ENCODE measurements around the gene MMP20.

The MMP20 gene

GRCh38 chr11:102590276-102591049 lies 34.7 kb downstream of the MMP20 start:
- DNase-seq = no peak

- no peak for DNase-seq
Observed at GRCh38 chr11:102589047-102589459, 36.1 kb downstream of the MMP20 start.

- DNase-seq = no peak
Observed at GRCh38 chr11:102587722-102588121, 37.4 kb downstream of the MMP20 start.

DNA sequence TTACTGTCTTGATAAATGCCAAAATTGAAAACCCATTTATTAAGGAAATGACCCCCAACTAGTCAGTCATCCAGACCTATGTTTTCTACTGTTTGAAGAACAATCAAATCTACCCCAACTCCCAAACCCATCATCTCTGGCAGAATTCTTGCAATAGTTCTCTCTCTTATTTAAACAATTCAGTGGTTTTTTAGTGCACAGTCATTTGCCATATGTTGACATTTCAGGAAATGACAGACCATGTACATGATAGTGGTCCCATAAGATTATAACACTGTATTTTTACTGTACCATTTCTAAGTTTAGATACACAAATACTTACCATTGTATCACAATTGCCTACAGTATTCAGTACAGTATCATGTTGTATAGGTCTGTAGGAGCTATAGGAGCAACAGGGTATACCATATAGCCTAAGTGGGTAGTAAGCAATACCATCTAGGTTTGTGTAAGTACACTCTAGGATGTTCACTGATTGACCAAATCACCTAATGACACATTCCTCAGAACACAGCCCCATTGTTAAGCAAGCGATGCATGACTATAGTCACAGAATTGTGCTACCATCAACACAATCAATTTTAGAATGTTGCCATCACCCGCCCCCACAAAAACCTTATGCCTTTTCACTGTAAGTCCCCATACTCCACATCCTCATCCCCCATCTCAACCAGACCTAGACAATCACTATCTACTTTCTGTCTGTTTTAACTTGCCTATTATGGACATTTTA lies 41.8 kb downstream of the MMP20 start:
- DNase-seq = no peak

DNA sequence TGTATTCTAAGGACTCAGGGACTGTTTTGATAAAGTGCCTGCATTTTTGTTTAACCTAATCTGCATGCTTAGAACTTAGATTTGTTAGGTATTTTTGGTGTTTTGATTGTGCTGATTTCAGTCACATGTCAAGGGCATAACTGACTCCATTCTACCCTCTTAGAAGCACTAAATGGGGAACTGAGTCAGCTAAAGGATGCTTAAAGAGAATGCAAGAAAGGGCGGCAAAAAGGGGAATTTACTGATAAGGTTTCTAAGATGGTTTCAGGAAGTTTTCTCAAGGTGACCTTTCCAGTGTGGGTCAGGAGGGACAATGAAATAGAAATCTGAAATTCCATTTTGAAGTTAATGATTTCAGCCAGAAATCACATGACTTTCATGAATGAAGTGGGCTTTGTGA lies 43.0 kb downstream of the MMP20 start:
- DNase-seq = no peak

GRCh38 chr11:102581066-102581465 lies 44.1 kb downstream of the MMP20 start:
- no peak for DNase-seq

DNA sequence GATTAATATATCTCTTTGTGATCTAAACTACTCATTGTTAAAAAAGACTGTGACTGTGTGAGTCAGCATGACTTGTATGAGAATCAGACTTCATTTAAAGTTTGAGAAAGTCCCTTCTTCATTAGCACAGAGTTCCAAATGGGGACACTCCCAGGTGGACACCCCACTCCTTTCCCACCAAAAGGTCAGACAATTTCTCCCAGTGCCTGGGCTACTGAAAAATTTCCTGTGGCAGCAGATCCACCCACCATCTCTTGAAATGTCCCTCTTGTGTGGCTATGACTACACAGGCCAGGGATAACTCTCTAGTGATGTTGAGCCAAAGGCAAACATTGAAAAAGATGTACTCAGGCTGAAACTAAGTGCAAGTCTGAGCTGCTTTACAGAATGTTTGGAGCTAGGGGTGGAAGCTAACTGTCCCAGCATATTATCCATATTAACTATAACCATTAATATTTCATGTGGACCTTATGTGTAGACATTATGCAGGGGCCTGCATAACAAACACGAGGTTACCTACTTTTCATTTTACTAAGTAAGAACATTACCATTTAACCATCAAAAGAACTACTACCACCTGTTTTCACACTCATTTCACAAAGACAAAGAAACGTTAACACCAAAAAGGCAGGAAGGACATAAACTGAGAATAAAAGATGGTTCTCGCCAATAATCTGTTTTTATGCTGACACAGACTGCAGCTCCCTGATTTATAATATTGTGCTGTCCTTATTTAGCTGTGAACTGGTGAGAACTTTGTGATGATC lies 44.8 kb downstream of the MMP20 start:
- no peak for DNase-seq

DNA sequence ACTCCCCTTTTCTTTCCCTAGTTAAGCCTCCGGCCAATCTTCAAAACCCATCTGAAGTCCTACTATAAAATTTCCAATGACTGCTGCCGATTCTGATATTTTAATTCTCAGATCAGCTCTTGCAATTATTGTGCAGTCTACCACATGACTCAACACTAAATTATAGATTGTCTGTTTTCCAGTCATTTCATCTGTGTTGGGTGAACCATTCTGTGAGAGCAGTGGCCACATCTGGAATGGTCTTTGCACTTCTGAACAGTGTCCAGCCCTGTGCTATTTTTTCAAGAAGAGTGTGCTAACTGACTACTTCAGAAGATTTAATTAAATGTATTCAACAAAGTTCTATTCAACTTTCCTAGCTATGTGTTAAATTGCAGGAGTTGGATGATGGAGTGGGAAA lies 47.4 kb downstream of the MMP20 start:
- DNase-seq = no peak

GRCh38 chr11:102577182-102577581 lies 48.0 kb downstream of the MMP20 start:
- DNase-seq = no peak

GRCh38 chr11:102576350-102576749 lies 48.8 kb downstream of the MMP20 start:
- DNase-seq = no peak

DNA sequence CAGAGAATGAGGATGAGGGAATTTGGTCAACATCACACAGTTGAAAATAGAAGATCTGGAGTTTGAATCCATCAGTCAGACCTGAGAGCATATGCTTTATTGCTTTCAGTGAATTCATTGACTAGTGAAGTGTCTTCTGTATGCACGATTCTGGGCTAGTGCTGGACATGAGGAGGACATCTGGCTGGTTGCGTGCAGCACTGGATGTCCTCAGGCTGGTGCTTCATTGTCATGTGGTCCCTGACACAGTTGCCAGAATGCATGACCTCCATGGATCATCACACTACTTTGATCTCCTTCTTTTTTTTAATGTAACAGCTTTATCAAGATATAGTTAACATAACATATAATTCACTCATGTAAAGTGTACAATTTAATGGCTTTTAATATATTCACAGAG lies 50.1 kb downstream of the MMP20 start:
- DNase-seq = no peak

- no peak for DNase-seq
Observed at GRCh38 chr11:102573851-102574250, 51.3 kb downstream of the MMP20 start.

DNA sequence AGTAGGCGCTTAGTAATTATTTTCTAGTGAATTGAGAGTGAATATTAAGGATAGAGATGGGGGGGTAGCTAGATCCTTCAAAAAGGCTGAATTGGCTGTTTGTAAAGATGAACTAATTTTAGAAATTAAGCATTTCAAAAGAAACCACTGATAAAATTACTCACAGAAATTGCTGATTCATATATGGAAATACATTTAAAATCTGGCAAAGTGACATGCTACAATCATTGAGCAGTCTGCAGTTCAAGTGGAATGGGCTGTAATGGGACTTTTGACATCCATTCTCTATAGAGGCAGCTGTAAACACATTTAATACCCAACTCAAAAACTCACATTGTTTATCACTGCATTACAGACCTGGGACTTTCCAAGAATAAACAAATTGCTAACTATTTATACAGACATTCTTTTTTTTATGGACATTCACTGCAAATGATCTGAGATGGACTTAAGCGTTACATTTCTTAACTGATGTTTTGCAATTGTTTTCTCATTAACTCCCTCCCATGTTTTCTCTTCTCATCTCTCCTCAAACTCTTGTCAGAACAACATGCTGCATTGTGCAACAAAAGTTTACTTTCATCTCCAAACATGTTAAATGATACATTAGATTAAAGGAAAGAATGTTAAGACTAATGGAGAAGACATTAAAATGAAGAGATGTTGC lies 52.4 kb downstream of the MMP20 start:
- DNase-seq = no peak

- no peak for DNase-seq
Observed at GRCh38 chr11:102568851-102569250, 56.3 kb downstream of the MMP20 start.

DNA sequence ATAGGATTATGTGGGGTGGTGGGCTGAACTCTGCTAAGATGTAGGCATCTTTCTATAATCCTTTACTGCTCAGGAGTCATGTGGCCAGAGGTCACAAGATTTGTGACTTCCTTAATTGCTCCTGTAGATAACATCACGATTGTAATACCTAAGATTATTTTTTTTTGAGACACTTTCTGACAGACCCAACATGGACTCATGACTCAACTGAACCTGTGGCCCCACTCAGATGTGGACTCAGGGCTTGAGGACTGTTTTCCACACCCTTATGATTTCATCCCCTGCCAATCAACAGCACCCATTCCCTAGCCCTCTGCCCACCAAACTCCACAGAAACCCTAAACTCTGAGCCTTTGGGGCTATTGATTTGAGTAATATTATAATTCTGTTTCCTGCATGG lies 59.0 kb downstream of the MMP20 start:
- DNase-seq = no peak

GRCh38 chr11:102564110-102564509 lies 61.0 kb downstream of the MMP20 start:
- DNase-seq = no peak

DNA sequence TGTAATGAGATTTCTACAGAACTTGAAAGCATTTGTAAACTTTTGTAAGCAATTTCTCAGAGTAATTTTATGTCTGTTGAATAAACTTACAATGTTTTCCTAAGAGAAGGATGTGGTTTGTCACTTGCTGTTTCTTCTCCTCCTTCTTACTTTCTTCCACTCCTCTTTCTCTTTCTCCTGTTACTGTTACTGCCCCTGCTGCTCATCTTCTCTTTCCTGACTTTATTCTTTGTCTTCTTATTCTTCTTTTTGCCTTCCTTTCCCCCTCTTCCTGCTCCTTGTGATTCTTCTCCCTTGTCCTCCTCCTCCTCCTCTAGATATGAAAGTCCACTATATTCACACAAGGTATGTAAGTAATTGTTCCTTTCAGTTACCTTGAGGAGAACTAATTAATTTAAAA lies 63.5 kb downstream of the MMP20 start:
- DNase-seq = no peak

- no peak for DNase-seq
Observed at GRCh38 chr11:102560555-102561011, 64.5 kb downstream of the MMP20 start.

GRCh38 chr11:102559839-102560238 lies 65.3 kb downstream of the MMP20 start:
- DNase-seq = no peak

DNA sequence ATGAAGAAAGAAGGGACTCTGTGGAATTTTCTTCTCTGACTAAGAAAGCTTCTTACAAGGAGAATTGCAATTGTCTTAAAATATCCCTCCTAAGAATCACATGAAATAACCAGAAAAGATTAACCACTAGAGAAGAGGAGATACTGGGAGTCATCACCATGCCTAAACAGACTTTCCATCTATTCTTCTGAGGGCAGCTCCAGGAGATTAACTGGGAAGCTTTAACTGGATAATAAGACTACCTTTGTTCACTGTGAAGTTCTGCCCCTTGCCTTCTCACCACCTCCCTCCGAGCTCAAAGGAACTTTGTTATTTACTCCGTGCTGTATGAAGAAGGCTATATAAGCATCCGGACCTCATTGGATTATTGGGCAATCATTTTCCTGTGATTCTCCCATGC lies 70.0 kb downstream of the MMP20 start:
- DNase-seq = no peak

GRCh38 chr11:102553835-102554282 lies 71.3 kb downstream of the MMP20 start:
- no peak for DNase-seq

DNA sequence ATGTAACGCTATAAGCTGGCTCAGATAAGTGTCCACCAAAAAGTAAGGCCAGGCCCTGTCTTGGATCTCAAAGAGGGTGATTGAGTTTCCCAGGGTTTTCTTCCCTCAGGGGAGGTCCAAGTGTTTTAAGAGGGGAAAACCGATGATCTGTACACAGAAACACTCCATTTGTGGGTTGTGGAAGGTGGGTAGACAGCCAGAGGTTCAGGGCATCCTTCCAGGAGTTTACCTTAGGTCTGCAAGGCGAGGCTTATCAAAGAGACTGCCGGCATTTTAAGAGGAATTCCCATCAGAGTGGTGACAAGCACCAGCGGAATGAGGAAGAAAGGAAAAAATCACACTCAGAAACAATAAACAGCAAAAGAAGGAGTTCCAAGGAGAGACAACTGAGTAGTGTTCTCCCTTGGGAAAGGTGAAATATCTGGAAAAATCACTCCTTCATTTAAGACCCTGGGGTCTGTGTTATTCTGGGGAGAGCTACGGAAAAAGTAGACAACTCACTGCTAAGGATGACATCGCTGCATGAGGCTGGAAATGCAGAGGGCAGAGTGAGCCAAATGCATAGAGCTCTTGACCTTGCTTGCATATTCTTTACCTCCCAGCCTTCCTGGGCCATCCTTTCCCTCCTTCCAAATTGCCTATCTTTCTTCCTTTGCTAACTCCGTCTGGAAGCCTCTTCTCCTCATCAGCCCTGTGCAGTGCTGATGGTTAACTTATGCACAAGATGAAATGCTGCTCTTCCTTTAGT lies 72.5 kb downstream of the MMP20 start:
- DNase-seq = no peak
